MV-4-11 (cell line): ENCODE data around the gene C10orf71.

Experiments
- DNase-seq: peaks from one replicate; lab custom pipeline; 2025; lab: John Stamatoyannopoulos, UW

C10orf71 gene

DNA sequence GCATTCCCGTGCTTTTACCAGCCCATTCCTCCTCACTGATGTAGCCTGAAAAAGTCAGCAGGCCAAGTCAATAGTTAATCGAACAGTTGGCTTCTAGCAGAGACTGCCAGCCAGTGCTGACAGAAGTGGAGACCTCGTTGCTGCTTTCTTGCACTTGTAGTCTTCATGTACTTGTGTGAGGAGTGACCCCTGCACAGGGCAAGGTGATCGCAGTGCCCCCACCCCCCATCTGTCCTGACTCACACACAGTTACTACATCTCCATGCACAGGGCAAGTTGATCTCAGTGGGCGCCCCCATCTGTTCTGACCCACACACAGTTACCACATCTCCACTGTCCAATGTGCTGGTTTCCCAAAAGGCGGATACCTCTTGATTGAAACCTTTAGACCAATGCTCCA lies 34.2 kb downstream of the C10orf71 start:
- DNase-seq = no peak

DNA sequence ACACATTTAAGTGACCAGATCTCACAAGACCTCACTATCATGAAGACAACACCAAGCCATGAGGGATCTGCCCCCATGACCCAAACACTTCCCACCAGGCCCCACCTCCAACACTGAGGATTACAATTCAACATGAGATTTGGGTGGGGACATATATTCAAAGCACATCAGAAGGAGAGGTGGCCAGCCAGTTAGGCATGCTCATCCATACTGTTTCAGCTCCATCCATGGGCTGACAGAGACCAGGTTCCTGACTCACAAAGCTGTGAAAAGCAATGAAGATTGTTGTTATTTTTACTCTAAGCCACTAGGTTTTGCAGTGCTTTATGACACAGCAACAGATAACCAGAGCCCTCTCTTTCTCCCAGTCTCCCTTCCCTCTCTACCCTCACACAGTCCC lies 36.0 kb downstream of the C10orf71 start:
- no peak for DNase-seq

DNA sequence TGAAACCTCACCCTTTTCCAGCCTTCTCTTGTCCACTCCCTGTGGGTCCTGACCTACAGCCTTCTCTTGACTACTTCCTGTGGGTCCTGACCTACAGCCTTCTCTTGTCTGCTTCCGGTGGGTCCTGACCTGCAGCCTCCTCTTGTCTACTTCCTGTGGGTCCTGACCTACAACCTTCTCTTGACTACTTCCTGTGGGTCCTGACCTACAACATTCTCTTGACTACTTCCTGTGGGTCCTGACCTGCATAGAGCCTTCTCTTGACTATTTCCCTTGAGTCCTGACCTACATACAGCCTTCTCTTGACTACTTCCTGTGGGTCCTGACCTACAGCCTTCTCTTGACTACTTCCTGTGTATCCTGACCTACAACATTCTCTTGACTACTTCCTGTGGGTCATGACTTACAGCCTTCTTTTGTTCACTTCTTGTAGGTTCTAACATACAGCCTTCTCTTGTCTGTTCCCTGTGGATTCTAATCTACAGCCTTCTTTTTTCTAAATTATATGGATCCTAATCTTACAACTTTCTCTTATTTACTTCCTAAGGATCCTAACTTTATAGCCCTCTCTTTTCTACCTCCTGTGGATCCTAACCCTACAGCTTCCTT lies 36.5 kb downstream of the C10orf71 start:
- DNase-seq = peak; percentile 35

DNA sequence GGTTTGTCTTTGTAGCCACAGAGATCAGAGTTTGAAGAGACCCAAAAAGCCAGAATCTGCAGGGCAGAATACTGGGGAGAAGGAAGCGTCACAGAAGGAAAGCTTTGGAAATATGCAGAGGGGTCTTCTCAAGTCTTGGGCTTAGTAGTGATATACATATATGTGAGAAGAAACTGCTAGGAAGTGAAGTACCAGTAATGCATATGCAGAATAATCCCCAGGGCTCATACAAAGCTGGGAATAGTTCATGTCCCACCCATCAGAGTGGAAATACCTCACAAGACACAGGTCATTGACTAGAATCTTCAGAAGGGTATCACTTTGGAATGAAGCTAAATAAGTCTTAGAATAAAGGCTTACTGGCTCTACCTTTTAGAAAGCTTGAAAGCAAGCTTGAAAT lies 39.6 kb downstream of the C10orf71 start:
- no peak for DNase-seq

DNA sequence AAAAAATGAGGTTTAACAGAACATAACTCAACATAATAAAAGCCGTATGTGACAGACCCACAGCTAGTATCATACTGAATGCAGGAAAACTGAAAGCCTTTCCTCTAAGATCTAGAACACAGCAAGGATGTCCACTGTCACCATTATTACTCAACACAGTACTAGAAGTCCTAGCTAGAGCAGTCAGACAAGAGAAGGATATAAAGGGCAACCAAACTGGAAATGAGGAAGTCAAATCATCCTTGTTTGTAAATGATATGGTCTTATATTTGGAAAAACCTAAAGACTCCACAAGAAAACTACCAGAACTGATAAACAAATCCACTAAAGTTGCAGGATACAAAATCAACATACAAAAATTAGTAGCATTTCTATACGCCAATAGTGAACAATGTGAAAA lies 45.9 kb downstream of the C10orf71 start:
- peak; percentile 25 for DNase-seq

DNA sequence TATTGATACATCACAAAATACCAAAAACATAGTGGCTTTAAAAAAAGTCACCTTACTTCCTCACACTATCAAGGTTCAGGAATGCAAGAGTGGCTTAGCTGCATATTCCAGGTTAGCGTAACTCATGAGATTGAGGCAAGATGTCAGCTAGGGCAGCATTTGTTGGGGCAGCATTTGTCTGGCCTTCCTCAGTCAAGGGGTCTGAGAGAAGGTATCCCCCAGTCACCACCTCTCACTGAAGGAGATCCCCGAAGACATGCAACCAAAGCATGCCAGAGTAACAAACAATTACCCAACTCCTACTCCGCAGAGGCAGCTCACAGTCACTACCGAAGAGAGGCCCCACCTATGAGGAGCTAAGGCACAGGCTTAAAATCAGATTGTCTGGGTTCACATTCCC lies 48.4 kb downstream of the C10orf71 start:
- DNase-seq = no peak

DNA sequence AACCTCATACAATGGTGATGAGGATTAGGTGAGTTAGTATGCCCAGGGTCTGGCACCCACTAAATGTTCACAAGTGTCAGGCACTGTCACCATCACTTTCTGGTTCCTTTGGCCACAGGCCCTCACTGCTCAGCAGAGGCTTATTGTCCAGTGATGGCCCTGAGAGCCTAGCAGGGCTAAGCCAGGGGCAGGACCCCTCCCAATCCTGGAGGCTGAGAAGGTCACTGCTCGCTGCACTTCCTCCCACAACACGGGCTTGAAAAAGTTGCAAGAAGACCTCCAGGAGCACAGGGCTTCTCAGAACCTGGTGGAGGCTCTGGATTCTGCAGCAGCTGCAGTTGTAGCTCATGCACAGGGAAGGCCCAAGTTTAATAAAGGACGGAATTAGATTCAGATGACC lies 48.9 kb downstream of the C10orf71 start:
- no peak for DNase-seq

DNA sequence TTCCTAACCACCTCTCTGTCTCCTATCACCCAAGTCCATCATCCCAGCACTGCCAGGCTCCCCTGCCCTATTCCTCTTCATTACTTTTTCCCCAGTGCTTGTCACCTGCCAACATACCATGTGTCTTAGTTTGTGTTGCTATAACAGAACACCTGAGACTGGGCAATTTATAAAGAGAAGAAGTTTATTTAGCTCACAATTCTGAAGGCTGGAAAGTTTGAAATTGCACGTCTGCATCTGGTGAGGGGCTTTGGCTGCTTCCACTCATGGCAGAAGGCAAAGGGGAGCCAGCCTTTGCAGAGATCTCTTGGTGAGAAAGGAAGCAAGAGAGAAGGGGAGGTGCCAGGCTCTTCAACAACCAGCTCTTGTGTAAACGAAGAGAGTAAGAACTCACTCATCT lies 49.6 kb downstream of the C10orf71 start:
- no peak for DNase-seq

DNA sequence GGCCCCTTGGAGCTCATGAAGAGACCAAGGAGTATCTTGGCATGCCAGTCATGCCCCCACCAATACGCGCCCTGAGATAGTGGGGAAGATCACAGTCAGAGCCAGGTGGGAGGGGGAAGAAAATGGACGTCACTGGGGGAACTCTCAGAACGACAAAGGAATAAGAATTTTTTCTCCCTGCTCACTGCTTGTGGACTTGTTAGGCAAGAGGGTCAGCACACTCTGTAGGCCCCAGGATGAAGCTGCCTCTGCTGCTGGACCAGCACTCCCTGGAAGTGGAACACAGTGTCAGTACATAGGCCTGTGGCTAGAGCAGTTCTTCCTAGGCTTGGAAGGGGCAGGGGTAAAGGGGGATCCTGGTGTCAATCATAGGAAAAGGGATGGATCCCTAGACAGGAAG lies 50.4 kb downstream of the C10orf71 start:
- no peak for DNase-seq

DNA sequence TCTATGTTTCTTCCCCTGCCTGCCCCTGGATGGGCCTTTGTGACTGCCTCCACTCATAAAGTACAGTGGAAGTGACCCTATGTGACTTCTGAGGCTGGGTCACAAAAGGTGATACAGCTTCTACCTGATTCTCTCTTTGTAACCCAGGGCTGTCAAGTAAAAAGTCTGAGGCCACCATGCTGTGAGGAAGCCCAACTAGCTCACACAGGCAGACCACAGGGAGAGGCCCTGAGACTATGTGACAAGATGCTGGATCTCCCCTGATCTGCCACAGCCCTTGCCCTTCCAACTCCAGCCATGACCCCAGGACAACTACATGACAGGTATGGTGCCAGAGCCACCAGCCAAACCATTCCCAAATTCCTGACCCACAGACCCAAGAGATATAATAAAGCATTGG lies 51.2 kb downstream of the C10orf71 start:
- no peak for DNase-seq

DNA sequence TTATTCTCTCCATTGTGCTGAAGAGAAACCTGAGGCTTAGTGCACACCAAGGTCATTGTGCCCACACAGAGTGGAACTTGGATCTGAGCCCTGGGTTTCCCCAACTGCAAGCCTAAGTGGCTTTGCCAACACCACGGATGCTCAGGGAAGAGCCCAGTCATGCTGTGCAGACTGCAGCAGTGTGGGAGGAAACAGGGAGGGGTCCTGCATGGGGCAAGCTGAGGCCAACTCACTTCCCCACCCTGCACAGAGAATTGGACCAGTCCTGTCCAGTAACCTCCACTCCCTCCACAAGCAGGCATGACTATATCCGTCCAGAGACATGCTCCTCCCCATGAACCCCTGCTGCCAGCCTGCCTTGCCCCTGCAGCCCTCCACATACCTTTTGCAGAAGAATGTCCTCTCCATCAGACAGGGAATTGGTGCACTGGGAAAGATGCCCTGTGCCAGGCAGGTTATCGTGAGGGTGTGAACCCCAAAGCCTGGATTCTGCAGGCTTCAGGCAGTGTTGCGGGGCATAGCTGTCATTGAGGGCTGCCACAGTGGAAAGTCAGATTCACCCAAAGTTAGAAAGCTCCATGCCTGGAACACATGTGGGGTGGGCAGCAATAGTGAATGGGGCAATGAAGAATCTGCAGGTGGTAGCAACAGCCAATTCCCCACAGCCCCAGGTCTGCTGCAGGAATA lies 52.0 kb downstream of the C10orf71 start:
- no peak for DNase-seq

DNA sequence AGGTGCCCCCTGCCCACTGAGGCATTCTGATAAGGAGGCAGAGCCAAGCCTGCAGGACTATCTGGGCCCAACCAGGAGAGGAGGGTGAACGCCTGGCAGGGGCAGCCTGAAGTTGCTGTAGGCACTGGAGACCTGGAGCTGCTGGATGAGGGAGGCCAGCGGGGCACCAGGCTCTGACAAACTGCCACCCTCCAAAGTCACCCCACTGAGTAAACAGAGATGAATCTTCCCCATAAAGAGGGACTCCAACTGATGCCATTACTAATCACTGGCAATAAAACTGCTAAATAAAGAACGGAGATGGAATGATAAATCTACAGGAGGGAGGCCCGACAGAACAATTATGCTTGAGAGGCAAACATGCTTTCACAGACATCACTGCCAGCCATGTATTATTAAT lies 52.7 kb downstream of the C10orf71 start:
- DNase-seq = no peak

DNA sequence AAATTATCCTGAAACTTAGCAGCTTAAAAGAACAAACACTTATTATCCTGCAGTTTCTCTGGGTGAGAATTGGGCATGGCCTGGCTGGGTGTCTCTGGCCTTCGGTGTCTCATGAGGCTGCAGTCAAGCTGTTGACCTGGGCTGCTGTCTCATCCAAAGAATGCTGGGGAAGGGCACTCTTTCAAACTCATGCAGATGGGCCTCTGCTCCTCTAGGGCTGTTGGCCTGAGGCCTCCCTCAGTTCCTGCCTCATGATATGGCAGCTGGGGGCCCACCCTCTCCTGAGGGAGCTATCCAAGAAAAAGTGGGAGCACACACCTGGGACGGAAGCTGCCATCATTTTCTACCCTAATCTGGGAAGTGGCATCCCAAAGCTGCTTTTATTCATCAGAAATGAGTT lies 53.4 kb downstream of the C10orf71 start:
- no peak for DNase-seq

DNA sequence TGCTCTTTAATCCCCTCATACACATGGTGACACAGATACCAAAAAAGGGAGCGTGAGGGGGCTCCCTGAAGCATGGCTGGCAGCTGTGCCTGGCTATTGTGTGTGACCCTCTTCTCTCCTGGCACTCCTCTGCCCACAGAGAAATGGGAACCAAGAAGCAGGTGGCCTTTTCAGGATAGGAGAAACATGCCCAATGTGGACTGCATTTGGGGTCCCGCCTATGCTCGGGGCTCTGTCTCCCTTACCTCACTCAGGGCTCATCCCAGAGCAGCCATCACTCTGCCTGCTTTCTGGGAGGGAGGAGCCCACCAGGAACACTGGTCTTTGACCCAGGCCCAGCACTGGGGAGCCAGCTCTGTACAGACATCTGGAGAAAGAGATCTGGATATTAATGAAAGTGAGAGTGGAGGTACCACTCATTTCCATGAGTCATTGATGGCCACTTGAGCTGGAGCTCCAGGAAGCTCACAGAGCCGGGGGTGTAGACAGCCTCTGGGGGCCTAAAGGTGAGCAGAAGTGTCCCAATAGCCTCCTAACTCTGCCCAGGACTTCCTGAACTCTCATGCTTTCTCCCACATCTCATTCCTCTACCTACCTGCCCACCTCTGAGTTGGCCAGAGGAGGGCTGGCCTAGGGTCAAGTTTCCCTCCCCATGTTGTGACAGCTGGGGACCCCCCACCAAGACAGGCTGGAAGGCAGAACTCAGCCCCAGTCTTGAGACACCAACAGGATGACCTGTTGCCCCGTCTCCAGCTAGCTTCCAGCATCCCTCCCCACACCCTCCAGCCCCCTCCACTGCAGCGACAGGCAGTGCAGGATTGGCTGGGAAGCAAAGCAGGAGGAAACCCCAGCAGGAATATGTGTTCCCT lies 54.3 kb downstream of the C10orf71 start:
- DNase-seq = no peak

DNA sequence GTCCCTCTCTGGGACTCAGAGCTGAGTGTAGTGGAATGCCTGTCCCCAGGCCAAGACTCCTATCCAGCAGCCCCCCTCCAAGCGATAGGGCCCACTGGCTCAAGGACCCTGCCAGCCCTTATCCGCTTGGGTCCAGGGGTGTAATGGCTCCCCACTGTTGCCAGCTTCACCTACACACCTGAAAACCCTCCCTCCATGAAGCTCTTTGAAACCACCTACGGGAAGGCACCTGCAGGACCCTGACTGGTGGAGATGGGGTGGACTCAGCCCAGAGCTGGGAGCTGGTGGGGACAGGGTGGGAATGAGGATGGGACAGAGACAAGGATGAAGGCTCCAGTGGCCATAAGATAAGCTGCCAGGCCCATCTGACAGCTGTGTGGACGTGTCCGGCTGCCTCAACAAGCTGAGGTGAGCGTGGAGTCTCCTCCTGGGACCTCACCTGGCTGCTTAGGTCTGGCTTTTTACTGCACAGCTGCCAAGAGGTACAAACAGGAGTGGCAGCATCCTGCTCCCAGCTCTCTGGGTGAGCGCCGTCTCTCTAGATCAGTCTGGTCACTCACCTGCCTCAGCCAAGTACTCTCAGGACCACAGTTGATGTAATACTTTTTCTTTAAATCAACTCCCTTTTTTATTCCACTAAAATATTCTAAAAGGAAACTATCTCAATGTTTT lies 55.1 kb downstream of the C10orf71 start:
- DNase-seq = no peak

DNA sequence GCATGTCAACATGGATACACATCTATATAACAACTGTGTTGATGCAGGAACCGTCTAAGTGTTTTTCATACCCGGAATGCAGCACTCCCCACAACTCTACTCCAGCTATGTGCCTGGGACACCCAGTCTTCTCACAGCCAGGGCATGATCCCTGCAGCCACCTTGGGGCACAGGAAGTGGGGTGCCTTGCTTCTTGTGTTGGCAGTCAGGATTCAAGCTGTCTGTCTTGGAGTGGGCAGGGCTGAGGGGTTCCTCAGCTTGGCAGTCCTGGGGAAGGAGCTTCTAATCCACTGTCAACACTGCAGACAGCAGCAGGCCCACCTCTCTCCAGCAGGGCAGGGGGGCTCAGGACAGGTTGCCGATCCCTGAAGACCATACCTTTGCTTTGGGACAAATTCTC lies 55.6 kb downstream of the C10orf71 start:
- DNase-seq = no peak

DNA sequence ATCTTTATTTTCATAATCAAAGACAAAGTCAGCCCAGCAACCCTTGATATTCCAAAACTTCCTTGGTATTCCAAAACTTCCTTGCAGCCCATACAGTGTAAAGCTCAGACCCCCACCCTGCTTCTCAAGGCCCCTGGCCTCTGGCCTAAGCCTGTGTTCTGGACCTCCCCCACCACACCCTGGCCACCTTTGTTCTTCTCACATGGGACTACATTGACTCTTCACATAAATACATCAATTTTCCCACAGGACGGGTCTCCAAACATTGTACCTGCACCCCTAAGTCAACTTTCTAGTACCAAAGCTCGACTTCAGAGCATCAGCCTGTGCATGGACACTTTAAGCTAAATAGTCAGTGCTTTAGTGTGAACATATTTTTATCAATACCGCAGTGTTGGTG lies 56.3 kb downstream of the C10orf71 start:
- DNase-seq = no peak

DNA sequence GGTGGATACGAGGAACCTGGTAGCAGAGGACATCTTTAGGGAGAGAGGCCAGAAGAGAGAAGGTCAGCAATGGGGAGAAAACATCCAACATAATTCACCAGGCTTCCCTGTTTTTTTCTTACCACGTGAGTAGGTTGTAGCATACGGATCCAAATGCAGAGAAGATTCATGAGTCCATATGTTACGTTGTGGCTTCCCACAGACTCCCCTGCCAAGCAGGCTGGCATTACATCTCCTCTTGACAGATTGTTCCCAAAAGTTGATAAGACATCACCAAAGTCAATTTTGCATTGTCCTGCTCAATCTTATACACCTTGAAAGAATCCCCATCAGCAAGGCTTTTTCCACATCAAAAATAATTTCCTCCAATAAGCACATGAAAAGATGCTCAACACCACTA lies 57.2 kb downstream of the C10orf71 start:
- DNase-seq = no peak

DNA sequence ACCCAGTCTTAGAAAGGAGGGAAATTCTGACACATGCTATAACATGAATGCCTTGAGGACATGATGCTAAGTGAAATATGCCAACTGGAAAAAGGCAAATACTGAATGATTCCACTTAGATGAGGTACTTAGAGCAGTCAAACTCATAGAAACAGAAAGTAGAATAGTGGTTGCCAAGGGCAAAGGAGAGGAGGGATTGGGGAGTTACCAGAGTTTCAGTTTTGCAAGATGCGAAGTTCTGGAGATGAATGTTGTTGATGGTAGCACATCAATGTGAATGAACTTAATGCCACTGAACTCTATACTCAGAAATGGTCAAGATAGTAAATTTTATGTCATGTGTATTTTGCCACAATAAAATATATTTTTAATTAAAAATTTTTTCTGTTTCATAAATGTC lies 58.0 kb downstream of the C10orf71 start:
- DNase-seq = peak; percentile 35

DNA sequence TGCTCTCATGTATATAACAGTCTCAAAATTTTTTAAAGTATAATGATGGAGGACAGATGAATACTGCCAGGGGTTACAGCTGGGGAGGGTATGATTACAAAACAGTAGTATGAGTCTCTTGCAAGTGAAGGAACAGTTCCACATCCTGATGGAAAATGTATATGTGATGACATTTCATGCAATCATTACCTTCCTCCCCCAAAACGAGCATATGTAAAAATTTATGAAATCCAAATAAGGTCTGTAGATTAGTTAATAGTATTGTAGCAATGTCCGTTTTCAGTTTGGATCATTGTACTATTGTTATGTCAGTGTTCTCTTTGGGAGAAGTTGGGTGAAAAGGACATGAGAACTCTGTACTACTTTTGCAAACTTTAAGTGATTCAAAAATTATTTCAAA lies 58.9 kb downstream of the C10orf71 start:
- DNase-seq = peak; percentile 15

DNA sequence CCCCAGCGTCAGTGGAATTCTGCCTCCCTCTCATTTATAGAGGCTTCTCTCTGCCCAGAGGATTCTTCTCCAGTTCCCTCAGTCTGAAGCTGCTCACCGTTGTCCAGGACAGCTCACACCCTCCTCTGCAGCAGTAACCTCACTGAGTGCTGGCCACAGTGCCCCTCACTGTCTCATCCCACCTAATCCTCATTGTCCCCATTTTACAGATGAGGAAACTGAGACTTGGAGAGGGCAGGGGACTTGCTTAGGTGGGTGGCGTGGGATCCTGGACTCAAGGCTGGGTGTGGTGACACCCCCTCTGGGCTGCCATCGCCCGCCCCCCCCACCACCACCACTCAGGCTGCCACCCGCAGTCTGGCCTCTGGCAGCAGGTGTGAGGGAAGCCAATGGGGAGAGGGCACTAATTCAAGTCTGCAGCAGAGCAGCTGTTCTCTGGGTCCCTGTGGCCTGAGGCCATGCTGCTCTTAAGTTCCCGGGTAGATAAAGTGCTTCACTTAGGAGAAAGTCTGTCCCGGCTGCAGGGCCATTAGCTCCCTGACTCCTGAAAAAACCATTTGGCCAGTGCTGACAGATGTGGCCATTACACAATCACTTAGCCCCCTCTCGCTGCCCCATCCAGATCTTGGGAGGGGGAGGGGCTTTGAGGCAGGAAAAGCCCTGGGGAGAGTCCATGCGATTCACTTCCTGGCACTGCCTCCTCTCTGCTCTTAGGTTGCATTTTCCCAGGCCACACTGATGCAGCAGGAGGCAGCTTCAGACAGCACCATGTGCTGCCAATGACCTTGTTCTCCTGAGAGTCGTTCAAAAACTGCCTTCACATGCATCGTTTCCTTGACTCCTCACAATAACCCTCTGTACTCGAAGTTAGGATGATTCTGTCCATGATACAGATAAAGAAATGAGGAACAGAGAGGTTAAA lies 60.6 kb downstream of the C10orf71 start:
- peak; percentile 31 for DNase-seq
